Tracheal epithelial cell (primary cell): ENCODE results near the gene LMF1. TPM values are rescaled to one million over a fixed set of nuclear protein-coding genes. Genes with fewer than 3 reads are reported as not detected.

Experiments used
- total RNA-seq: library from RNA; depleted of rRNA; stranded (reverse); fragments of >200 nt; gene quantifications from 2 replicates; pipeline ENCODE4 v1.2.1, GENCODE V29; 2014

LMF1 gene
- total RNA-seq = 5.1 and 10.0 TPM in 2 replicates

GRCh38 chr16:970766-971581 lies at the start of gene LMF1:
TSS of gene LMF1 (minus strand) at chr16:970984. CDS start at chr16:970980, 4 bp downstream.

GRCh38 chr16:981695-982144 lies 10.9 kb upstream of the LMF1 start, which contains the start of gene SOX8:
TSS of gene SOX8 (plus strand) at chr16:981770. CDS start at chr16:981923, 153 bp downstream.

Other genes starting within 250 kb of the LMF1 start
- gene ANTKMT, start 249.8 kb downstream of the LMF1 start, total RNA-seq = 34.0 and 42.0 TPM in 2 replicates
- 0.85 and 2.2 TPM in 2 replicates for gene CCDC78, start 244.5 kb downstream of the LMF1 start, total RNA-seq
- 28.6 and 44.1 TPM in 2 replicates for gene HAGHL, start 243.9 kb downstream of the LMF1 start, total RNA-seq
- 37.1 and 46.3 TPM in 2 replicates for gene CIAO3, start 230.0 kb downstream of the LMF1 start, total RNA-seq
- gene MSLN, start 210.2 kb downstream of the LMF1 start, total RNA-seq = 9.0 and 15.4 TPM in 2 replicates
- gene RPUSD1, start 182.6 kb downstream of the LMF1 start, total RNA-seq = 31.3 and 38.1 TPM in 2 replicates
- 2.8 and 8.4 TPM in 2 replicates for gene CHTF18, start 182.4 kb downstream of the LMF1 start, total RNA-seq
- not detected in 2 replicates for gene GNG13, start 170.2 kb downstream of the LMF1 start, total RNA-seq
- not detected in 2 replicates for gene SOX8, start 10.8 kb upstream of the LMF1 start, total RNA-seq
- gene SSTR5, start 101.8 kb upstream of the LMF1 start, total RNA-seq = not detected in 2 replicates
- not detected in 2 replicates for gene C1QTNF8, start 125.3 kb upstream of the LMF1 start, total RNA-seq
- gene CACNA1H, start 182.1 kb upstream of the LMF1 start, total RNA-seq = under 0.01 and 0.24 TPM in 2 replicates